ENCODE data around the gene RPA3.

The RPA3 gene

DNA sequence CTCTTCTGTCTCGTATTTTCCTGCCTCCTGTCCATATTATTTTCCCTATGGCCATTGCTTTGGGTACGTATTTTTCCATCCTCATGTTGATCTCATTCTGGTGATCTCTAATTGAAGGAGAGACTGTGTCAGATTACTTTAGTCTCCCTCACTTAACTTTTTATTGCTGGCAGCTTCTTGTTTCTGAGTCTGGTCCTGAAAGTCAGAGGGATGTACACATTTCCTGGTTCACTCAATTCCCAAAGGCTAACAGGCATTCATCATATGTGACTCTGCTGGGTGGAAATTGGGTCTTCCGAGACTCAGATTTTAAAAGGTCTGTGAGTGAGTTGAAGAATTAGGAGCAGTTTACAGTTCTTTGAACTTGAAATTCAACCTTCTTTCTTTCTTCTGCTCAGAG lies 66.9 kb downstream of the RPA3 start:
- ATAC-seq, result no peak

DNA sequence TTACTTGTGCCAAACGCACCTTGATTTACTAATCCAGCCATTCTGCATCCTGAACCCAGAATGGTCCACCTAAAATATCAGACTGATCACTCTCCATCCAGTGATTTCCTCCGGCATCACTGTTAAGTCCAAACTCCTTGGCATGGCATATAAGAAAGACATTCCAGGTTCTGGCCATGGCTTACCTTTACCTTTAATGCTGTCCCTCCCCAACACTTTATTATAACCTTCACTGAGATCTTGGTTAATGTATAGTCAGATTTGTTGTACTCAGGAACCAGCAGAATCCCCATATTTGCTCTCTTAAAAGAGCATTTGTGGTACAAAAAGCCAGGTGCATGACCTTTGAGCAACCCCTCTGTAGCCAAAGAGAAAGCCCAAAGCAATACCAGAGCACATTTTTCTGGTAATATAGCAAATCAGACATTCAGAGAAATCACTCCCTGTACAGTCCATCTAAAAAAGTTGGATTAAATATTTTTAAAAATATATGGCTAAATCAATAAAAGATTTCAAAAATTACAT lies 67.7 kb downstream of the RPA3 start:
- ATAC-seq, result no peak

DNA sequence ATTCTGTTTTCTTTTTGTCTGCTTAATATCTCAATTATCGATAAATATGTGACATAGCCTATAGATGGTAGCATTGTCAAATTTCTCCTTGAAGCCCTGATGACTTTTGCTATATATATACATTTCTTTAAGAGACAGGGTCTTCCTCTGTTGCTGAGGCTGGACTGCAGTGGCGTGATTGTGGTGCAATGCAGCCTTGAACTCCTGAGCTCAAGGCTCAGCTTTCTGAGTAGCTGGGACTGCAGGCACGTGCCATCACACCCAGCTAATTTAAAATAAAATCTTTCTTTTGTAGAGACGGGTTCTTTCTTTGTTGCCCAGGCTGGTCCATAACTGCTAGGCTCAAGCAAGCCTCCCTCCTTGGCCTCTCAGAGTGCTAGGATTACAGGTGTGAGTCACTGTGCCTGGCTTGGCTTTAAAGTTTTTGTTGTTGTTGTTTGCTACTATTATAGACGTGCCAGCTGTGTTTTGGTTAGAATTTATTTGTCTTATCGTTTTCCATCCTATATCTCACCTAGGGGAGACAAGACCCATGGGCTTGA lies 70.8 kb downstream of the RPA3 start:
- ATAC-seq, result no peak

DNA sequence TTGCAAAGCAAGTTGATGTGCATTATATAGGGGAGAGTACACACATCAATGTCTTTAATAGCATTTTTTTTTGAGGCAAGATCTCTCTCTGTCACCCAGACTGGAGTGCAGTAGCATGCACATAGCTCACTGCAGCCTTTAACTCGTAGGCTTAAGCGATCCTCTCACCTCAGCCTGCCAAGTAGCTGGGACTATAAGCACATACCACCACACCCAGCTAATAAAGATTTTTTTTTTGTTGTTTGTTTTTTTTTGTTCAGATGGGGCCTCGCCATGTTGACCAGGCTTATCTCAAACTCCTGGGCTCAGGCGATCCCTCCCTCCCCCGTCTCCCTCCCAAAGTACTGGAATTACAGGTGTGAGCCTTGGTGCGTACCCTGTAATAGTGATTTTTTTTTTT lies 76.3 kb downstream of the RPA3 start:
- ATAC-seq, result no peak

DNA sequence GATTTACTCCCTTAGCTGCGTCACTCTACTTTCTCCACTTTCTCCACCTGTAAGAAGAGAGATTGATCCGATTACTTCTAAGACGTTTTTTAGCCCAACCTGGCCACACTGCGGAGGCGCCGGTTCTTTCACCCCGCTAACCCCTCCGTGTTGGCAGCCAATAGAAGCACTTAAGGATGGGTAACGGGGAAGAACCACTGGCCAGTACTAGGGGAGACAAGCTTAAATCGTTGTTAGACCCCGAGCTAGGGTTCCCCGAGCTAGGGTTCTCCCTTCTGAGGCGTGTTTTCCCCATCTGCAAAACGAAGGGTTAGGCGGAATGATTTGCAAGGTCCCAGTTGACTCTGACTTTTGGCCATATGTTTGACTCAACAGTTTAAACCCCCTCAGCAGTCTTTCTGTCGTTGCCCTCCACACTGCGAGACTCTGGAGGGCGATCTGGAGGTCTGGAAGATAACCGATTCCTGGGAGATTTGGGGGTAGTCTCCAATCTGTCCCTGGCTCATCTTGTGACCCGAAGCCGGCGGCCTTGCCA lies 77.2 kb downstream of the RPA3 start:
- ATAC-seq, result no peak

DNA sequence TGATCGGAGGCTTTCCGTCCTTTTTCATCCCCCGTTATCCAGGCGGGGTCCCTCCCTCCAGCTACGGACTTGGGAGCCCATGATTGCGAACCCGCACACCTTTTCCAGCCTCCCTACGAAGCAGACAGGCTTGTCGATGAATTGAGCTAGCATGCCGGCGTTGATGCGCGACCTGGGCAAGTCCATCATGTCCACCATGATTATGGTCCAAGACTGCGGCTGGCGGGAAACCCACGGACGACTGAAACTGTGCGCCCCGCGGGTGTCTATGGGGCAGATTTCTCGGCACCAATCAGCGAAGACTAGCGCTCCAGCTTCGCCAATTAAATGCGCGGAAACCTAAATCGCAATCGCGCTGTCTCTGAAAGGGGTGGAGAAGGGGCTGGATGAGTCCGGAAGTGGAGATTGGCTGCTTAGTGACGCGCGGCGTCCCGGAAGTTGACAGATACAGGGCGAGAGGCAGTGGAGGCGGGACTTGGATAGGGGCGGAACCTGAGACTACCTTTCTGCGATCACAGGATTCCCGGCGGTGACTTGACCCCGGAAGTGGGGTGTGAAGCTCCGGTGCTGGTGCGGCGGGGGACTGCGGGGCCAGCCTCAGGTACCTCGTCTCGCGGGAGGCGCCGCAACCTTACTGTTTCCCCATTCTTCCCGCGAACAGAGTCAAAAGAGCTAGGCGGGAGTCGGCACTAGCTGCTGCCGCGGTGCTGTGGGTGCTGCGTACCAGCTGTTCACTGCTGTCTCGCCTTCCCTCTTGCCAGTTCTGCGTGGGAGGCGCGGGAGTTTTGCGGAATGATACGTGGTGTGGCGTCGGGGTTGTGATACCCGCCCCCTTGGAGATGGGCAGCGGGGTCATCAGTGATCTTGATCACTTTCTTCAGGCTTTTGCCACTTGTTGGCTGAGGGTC lies 77.9 kb downstream of the RPA3 start, which contains the start of gene UMAD1:
Gene UMAD1, plus strand, starts transcription at position 532 of the 908 bp plus-strand sequence. CDS start 32,620 bp downstream, outside the sequence.
- peak; percentile 96 for ATAC-seq

DNA sequence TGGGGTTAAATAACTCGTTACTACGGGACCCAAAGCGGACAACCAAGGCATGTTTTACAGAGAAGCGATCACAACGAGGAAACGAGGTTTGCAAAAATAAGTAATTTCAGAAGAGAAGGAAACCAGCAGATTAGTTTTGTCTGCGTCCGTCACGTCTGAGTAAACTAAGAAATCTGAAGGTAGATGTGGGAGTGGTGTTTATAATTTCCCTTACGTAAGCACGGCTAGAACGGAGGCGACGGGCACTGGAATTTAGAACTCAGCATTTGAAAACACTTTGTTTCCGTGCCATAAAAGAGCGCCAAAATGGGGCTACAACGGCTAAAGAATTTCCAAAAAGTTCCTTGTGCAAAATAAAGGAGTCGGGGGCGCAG lies 78.6 kb downstream of the RPA3 start:
- peak; percentile 35 to 45 for ATAC-seq

DNA sequence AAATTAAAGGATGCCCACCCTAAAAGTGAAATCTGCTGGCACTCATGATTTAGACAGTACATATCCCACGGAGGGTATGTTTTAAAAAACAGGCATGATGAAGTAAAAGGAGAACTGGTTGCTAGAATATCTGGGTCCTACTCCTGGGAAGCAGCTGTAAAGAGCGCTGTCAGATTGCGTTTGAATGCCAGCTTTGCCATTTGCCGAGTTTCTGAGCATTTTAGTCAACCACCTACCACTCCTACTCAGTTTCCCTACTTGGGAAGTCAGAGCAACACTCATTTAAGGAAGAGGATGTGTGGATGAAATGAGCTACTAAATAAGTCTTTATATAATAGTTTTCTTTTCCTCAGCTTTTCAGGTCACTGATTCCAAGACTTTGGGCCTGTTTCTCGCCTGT lies 79.0 kb downstream of the RPA3 start:
- ATAC-seq, result no peak

DNA sequence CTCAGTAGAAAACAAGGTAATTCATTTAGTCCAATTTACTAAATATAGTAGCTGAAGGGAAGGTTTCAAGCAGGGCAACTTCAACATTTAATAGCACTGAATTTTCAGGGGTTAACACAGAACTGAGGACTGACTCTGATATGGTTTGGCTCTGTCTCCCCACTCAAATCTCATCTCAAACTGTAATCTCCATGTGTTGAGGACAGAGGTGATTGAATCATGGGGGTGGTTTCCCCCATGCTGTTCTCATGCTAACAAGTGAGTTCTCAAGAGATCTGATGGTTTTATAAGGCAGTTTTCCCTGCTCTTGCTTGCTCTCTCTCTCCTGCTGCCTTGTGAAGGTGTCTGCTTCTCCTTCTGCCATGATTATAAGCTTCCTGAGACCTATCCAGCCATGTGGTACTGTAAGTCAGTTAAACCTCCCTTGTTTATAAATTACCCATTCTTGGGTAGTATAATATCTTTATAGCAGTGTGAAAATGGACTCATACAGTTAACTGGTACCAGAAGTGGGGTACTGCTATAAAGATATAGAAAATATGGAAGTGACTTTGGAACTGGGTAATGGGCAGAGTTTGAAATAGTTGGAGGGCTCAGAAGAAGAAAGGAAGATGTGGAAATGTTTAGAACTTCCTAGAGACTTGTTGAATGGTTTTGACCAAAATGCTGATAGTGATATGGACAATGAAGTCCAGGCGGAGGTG lies 87.6 kb downstream of the RPA3 start:
- peak in 1 of 2 donors; percentile 38 for ATAC-seq

DNA sequence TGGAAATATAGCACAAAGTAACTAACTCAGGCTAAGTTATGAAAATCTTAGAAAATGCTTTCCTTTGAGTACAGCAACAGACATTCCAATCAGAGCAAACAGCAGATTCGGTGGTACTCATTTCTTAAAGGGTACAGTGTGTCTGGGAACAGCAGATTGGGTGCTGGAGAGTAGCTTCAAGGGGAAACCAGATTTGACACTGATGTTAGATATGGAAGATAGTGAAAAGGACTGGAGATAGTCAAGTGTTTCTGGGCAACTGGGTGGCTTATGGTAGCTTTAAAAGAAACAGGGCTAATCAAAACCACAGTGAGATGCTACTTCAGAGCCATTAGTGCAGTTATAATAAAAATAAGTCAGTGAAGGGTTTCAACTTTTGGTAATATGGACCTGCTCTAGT lies 89.9 kb downstream of the RPA3 start:
- ATAC-seq, result no peak

DNA sequence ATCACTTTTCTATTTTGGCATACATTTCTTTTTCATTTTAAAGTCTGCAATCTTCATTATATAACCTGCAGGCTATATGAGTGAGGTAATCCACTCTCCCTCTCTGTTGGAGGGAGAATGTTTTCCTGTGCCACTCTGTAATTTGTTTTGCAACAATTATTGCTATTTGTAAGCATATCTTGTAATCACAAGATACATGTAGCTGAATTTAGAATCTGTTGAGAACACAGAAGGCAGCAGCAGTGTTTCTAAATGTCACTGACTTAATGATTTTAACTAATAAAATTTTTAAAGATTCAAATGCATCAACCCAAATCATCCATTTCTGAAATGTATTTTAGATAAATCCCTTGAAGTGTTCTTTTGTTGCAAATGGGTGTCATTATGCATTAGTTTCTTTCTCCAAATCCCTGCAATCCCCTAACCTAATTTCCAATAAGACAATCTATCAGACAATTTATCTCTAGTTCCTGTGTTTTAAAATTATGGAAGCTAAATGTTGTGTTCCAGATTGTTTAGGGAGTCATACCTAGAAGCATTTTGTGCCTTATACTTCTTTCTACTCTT lies 97.7 kb downstream of the RPA3 start:
- ATAC-seq, result no peak

DNA sequence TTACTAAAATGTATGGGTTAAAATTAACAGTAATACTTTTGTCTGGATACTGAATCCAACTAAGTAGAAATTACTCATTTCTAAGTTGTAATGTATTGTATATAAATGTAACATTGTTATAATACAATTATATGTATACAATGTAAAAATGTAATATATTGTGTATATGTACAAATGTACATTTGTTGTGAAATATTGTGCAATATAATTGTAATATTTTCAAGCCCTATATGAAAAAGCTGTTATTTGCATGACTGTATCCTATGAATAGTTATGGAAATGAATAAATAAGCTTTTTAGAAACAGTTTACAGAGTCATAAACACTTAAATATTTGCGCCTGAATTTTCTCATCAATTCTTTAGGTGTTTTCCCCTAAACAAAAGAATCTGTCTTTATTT lies 98.2 kb downstream of the RPA3 start:
- ATAC-seq, result no peak

DNA sequence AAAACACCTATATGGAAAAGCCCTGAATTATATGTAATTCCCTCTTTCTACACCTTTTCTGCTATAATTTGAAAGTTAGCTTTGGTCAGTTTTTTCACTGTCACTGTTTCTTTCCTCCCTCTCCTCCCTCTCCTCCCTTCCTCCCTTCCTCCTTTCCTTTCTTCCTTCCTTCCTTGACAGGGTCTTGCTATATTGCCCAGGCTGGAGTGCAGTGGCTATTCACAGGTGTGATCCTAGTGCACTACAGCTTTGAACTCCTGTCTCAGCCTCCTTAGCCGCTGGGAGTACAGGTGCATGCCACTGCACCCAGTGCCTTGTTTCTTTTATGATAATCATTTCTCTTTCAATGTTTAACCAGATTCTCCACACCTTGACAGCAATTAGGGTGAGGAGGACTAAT lies 100.0 kb downstream of the RPA3 start:
- ATAC-seq, result no peak

DNA sequence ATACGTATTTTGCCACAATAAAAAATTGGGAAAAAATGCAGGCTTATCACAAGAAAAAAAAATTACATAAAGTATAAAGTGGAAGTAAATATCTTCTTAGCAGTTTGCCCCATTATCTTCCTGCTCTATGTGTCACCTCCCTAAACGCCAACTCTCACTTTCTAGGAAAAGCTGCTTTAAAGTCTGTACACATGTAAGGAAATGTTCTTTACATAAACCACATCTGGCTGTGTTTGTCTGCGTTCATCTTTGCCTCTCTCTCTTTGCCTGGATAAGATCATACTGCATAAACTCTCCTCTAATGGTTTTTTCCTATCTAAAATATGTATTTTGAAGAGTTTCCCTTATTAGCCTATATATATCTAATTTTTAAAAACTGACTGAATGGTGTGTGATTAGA lies 100.9 kb downstream of the RPA3 start:
- no peak for ATAC-seq

DNA sequence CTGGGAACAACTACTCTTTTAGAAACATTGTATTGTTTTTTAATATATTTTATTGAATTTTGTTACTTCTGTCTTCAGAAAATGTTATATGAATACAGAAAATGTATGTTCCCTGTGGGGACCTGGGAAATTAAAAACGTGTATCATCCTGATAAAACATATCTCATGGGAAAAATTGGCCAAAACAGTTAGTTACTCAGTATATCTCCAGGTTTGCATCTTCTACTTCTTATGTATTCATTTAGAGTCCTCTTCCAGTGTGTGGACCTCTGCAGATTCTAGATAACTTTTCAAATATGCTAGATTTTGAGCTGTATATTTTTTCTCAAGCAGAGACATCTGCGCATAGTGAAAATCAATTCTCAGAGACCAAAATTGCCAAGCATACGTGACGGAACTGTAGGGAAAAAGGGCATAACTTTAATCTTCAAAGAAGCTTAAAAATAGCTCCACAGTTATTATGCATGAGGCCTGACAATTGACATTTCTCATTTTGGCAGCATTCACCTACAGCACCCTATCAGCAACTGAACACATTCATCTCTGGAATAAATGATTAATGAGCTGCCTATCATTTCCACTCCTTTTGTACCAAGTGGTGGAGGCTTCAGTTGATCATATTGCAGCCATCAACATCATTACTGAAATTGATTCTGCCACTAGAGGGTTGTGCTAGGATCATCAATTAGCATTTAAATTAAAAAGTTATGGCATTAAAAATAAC lies 104.2 kb downstream of the RPA3 start:
- peak; percentile 63 to 75 for ATAC-seq

DNA sequence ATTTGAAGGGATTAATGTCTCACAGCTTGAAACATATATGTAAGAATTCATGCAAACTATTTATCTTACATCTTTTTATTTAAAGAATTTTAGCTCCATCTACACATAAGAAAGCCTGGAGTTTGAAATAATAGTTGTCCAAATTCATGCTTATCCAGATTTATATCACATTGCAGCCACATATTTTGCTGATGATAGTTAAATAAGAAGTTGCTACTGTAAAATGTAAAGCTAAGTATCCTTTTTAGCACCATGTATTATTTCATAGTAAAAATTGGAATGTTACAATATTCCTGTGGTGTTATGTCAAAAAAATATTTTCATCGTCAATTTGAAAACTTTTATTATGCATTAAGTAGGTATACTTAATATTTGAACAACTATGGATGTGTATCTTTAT lies 105.2 kb downstream of the RPA3 start:
- ATAC-seq, result no peak

DNA sequence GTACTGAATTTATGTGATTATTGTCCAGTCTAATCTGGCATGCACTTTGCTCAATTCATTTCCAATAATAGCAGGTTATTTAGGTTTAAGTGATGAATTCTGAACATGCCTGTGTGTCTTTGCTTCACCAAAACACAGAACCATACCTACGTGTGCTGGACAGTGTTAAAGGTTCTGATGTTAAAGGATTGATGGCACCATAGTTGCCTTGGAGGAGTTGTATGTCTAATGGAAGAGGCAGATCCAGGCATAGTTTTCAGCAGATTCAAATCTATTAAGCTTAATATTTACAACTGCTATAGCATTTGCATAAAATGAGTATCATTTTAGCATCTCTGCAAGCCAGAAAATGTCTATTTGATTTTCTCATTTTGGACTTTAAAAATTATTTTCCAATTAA lies 105.9 kb downstream of the RPA3 start:
- no peak for ATAC-seq

DNA sequence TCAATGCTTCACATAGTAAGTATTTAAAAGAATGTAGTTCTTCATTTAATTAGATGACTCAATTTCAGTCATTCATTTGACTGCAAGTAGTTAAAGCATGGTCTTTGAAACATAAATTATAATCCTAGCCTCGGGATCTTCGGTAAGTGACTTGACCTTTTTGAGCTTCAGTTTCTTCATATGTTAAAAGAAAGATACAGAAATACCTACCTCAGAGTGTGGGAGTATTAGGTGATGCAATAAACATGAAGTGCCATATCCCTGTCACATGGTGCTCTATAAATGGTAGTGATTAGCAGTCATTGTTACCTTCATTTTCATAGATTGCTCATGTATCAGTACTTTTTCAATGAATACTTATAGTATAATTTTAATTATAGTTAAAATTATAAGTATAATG lies 109.1 kb downstream of the RPA3 start:
- ATAC-seq, result no peak

DNA sequence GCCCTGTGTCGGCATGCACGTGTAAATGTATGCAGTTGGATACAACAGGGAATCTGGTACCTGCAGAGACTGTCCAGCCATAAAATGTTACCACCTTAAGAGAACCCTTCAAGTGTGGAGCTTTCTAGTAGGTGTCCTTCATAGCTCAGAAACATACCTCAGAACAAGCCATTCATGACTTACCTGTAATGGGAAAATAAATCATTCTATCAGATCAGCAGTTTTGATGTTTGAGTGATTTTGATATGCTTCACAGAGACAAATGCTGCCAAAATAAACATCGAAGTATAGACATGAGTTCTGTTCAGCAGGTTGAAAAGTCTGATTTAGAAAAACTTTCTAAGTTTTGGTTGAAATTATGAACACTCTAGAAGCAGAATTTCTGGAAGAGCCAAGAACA lies 111.4 kb downstream of the RPA3 start:
- no peak for ATAC-seq

DNA sequence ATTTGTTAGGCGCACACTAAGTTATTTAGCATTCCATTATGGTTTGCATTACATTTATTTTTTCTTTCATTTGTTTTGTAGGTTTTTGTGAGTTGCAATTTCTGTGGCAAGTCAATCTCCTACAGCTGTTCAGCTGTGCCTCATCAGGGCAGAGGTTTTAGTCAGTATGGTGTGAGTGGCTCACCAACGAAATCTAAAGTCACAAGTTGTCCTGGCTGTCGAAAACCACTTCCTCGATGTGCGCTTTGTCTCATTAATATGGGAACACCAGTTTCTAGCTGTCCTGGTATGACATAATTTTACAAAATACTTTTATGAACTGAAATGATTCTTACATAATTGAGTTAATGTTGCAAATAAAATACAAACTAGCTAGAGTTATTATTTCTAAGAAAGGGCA lies 122.2 kb downstream of the RPA3 start:
- no peak for ATAC-seq

DNA sequence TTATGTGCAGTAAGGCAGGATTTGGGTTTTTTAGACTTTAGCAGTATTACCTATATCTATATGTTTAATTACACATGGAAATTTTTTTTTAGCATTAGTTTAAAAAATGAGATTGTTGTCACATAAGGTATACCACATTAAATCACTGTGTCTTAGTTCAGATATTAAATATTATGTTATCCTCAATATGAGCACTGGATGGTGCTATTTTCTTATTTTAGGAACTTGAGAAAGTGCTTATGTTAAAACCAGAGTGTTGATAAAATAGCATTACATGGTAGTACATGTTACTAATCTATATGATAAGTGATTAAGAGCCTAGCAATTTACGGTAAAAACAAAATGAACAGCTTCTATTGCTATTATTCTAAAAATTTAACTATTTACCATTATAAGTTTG lies 123.0 kb downstream of the RPA3 start:
- no peak for ATAC-seq

All from activated CD4-positive, CD25-positive, alpha-beta regulatory T cell treated with anti-CD3 and anti-CD28 coated beads, Interleukin-2, amount 50 U/mL, for 24 hours (primary cell).